ENCODE results near the gene THEMIS2.

THEMIS2 gene

DNA sequence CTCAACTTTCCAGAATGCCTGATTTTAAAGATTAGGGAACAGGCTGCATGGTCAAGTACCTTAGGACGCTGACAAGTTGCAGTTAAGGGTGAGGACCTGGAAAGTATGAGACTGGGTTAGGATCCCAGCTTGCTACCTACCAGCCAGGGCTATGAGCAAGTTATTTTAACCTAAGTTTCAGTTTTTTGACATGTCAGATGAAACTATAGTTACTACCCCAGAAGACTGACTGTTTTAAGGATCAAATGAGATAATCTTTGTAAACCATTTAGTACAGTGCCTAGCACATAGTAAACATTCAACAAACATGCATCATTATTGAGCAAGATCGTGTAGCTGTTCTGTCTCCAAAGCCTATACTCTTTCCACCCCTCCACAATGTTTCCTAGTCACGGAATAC, 14.4 kb downstream of the THEMIS2 start:
- no peak for DNase-seq

DNA sequence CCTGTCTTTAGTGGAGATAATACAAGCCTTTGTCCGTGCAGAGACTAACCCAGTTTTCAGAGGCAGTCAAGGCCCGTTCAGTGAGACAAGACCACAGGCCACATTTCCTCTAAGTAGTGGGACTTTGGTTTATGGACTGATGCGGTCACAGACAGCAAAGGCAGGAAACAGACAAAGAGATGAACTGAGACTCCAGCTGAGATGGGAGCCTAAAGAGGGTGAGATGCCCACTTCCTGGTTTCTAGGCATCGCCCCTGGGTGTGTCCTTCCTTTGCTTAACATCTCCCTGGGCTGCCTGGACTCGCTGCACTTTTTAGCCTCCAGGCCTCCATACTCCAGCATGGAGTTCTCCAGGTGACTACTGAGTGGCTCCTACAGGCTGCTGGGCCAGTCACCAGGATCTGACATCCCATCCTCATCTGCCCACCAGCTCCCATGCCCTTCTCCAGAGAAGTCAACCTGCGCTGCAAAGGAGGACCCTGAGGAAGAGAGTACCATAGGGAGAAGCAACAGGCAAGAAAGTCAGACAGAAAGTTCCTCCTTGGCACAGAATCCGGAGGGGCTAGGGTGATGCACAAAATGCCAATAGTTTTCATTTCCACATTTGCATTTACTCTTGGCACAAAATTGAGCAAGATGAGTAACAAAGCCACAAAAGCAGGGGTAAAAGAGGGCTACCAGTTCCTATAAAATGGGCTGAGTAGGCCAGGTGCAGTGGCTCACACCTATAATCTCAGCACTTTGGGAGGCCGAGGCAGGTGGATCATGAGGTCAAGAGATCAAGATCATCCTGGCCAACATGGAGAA, 15.1 kb downstream of the THEMIS2 start:
- peak in 2 of 4 experiments; percentile 15 to 31 for DNase-seq

DNA sequence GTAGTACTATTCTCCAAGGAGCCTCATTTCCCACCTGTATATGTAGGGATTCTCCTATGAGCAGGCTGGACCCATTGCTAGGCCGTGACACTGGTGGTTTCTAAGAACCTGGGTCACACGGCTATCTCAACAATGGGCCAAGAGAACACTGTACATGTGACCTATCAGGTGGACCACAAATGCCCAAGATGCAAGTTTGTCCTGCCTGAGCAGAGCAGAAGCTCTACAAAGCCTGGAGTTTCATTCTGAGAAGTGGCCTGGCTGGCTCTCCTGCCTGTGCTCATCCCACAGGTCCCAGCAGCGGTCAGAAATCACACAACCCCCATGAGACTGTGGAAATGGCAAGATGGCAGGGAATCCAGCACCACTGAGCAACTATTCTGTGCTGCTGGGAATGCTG, 17.2 kb downstream of the THEMIS2 start:
- DNase-seq, result no peak

DNA sequence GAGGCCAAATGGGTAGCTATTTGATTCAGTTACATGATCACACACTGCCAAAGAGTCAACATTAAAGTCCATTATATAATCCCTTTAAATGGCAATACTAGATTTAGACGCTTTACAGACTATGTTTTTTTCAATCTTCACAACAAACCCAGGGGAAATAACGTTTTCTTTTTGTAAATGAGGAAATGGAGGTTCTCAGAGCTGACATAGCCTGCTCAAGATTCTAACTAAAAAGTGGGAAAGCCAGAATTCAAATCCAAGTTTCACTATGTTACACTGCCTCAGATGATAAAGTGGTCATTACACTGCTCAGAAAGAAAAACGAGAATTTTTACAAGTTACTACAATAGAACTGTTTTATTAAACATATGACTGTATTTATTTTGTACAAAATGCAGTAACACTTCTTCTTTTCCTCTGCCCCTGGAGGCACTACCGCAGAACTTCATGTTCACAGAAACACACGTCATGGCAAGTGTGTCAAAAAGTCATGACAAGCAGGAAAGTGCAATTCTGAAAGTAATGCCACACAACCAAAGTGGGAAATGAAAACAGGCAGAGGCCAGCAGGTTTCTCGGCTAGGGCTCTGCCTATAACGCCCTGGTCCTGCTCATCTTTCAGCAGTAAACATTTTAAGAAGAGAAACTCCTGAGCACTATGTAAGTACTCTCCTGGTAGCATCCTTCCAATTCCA, 19.0 kb downstream of the THEMIS2 start:
- no peak for DNase-seq

DNA sequence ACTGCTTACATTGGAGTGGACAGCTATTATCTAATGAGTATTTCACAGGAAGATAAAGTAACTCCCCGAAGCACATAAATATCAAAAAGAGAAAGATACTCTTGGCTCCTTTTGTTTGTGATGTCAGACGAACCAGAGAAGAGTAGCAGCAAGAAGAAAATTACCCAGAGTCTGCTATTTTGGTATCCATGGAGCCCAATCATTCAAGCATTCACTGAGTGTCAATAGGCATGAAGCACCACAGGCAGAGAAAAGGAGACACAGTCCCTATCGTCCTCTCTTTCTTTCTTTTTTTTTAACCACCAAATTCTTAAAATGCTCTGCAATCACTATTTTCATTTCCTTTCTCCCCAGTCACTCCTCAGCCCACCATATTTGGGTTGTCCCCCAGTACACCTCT, 22.2 kb downstream of the THEMIS2 start:
- DNase-seq, result no peak

DNA sequence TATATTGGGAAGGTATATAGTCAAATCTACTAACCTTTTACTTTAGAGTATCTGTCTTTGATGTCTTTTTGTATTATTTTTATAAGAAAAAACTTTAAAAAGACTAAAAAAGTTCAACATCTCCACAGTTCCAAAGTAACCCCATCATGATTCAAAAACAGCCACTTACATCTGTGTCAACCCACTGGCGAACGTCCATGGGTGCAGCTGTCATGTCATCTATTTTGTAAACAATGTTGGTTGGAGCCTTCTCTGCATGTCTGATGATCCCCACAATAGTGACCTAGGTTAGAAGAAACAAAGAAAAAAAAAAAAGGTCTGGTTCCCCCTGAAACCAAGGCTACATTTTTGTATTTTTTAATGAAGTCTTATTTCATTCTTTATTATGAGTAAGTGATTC, 34.4 kb downstream of the THEMIS2 start:
- DNase-seq, result no peak

DNA sequence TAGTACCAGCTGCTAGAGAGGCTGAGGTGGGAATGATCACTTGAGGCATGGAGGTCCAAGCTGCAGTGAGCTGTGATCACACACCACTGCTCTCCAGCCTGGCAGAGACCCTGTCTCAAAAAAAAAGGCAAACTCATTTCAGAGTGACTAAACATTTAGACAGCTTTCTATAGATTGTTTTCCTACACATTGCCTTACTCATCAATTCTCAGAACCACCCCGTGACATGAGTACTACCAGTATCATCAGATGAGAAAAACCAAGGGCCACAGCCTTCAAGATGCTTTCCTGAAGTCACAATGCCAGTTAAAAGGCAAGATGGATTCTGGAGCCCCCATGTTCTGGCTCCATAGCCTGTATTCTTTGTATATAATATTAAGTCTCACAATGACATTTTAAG, 40.1 kb downstream of the THEMIS2 start:
- DNase-seq, result no peak

DNA sequence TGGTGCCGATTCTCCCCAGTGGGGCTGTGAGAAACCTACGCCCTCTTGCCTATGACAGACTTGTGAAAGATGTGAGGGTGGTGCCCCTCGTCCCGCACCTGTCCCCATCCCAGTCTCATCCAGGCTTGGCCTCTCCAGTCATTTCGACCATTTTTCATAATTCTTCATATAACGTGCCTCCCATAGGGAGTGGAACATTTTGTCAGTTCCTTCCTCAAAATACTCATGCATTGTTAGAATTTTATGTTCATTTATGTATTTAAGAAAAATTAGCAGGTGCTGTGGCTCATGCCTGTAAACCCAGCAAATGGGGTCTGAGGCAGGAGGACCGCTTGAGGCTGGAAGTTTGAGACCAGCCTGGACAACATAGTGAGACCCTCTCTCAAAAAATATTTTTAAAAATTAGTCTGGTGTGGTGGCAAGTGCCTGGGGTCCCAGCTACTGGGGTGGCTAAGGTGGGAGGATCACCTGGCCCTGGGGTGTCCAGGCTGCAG, 42.8 kb downstream of the THEMIS2 start:
- DNase-seq, result no peak

DNA sequence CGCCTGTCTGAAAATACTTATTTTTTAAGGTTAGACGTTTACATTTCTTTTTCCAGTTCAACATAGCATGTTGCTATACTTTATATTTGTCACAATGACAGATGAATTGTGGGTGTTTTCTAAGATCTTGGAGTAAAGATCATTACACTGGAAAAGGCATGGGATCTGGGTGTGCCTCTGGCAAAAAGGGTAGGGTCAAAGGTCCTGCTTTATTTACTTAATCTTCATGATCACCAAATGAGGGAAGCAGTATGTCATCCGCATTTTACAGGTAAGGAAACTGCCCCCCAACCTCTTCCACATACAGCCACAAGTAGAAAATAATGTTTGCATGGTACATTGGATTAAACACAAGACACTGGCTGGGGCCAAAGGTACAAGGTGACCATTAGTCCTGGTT, 49.9 kb downstream of the THEMIS2 start:
- no peak for DNase-seq

DNA sequence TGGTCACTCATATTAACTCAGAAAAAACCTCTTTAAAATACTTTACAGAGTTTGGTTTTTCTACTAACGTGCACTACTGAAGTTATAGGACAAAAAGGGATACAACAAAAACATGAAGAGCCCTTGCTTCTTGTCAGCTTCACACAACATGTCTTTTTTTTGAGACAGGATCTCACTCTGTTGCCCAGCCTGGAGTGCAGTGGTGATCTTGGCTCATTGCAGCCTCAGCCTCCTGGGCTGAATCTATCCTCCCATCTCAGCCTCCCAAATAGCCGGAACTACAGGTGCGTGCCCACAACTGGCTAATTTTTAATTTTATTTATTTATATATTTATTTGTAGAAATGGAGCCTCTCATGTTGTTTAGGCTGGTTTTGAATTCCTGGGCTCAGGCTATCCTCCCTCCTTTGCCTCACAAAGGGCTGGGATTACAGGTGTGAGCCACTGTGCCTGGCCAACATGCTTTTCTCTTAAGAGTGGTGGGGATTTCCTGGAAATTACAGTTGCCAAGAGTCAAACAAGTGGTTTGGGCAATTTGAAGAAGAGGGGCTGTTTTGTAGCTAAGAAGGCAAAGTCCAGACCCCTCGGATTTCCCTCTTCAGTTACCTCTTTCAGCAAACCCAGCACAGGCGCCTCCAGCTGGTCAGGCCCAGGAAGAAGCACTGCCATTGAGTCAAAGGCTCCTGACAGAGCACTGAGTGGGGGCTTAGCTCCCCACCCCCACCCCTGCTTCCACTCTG, 56.0 kb downstream of the THEMIS2 start:
- no peak for DNase-seq

DNA sequence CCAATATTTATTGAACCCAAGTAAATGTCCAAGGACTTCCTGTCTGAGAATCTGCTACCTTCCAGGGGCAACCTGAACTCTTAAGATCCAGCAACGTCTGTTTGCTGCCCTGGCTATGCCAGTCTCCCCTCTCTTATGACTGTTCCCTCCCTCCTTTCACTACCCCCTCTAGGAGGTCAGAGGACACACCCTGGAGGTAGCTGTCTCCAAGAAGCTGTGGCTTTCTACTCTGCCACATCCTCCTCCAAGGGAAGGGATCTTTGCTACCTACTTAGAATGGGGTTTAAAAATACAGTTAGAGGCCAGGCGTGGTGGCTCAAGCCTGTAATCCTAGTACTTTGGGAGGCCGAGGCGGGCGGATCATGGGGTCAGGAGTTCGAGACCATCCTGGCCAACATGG, 58.8 kb downstream of the THEMIS2 start:
- no peak for DNase-seq

DNA sequence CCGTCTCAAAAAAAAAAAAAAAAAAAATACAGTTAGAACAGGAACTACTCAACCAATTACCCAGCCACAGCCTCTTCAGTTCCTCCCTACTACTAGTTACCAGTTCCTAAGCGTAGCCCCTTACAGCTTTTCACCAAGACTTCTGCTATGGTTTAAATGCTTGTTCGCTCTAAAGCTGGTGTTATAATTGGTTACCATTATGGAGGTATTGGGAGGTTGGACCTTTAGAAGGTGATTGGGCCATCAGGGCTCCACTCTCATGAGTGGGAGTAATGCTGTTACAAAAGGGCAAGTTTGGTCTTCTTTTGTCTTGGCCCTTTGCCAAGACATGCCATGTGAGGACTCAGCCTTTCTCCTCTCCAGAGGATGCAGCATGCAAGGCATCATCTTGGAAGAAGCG, 59.4 kb downstream of the THEMIS2 start:
- DNase-seq, result no peak

DNA sequence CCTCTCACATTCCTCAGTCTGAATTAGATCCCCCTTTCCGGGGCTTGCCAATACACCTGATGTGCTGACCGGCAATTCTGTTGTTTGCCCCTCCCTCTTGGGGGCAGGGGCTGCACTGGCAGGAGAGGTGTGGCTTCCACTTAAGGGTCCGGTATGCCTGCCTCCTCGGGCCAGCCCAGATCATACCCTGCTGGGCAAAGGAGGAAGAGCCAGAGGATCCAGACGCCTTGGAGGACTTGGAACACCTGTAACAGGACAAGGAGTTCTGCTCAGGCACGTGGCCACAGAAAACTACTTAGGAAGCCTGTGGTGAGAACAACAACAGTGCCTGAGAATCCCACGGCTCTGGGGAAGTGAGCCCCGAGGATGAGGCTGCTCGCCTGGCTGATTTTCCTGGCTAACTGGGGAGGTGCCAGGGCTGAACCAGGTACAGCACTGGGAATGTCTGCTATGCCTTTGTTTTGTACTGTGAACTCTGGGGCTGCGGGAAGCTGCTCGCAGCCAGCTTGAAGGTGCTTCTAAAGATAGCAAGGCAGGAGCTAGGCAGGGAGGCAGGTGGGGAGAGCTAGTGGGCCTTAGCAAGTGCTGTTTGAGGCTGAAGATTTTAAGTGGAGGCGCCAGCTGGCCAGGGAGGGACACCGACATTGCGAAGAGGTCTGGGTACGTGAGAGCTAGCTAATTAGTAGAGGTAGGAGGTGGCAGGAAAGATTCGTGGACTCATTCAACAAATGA, 62.6 kb downstream of the THEMIS2 start, which contains the start of gene SMPDL3B:
Gene SMPDL3B (plus strand): TSS at position 183 of the 732 bp plus-strand sequence. CDS start 184 bp downstream, at position 367.
- no peak for DNase-seq

DNA sequence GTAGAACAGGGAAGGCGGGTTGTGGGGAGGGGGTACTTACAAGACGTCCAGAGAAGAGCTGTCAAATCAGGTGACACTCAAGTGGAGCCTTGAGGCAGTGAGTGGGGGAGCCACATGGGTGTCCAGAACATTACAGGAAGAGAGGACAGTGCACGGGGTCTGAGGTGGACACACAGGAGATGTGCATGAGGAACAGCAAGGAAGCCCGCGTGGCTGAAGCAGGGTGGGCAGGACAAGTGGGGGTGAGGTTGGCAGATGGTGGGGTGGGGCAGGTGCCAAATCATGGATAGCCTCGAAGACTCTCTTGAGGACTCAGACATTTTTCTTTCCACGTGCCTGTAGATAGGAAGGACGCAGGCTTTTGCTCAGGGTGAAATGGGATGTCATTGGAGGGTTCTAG, 63.4 kb downstream of the THEMIS2 start:
- DNase-seq, result no peak

All from activated CD4-positive, CD25-positive, alpha-beta regulatory T cell (primary cell).